GM23248 (cell line): ENCODE results near the gene GNAS.

Source experiments
- EZH2 ChIP-seq: fragments of 200-600 bp; sonication (generic); IDR thresholded peaks from 2 replicates; pipeline ENCODE4 v1.6.1; 2018; ENCODE audit warnings: antibody characterized with exemption, mild to moderate bottlenecking; ENCODE audit not compliant: insufficient read depth, poor library complexity, severe bottlenecking
- EZH2phosphoT487 ChIP-seq: fragments of 200-600 bp; sonication (generic); IDR thresholded peaks from 2 replicates; pipeline ENCODE4 v1.6.1; 2018; ENCODE audit warnings: antibody characterized with exemption, moderate library complexity, mild to moderate bottlenecking, low read depth; ENCODE audit not compliant: insufficient read depth

DNA sequence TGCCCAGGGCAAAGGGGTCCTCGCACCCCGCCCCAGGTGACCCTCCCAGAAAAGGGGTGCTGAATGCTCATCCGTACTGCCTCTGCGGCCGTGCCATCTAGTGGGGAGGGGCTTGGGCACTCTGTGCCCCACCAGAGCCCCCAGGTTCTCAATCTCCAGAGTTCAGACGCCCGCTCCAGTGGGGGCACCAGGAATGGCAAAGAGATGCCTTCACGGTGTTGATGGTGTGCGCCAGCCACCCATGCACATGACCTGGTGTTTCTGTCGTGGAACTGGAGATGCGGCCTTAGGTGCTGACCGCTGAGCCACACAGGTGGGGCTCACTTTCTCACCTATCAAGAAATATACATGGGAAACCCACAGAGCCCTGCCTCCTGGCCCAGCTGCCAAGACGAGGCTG, 32.6 kb upstream of the GNAS start:
- TF ChIP-seq EZH2 (no peak), EZH2phosphoT487 (no peak)
